Measurements from ENCODE around the gene NRDC. TPM values are rescaled to one million over a fixed set of nuclear protein-coding genes. Genes with fewer than 3 reads are reported as not detected.

NRDC gene
- total RNA-seq, 1 donor from 2014 or later = 155 TPM

DNA sequence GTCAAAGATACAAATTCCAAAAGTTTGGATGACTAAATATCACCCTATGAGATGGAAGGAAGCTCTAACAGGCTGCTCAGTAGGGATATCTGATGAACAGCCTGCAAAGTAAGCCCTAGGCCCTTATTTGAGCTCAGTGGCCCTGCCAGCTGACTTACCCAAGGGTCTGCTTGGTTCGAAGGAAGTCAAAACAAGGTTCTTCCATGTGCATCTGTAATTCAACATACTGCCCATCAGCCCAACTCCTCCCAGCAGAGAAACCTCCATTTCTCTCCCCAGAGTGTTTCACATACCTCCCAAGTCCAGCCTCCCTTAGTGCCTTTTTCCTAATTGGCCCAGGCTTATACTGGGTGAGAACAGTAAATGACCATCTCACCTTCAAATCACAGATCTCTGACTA lies 86.6 kb downstream of the NRDC start:
- Mint-ChIP-seq H3K4me1 (no peaks in the 10 kb centered on the region), H3K4me3 (no peak overlapping the region), H3K27me3 (ENCODE audit: low read depth) (no peaks in the 10 kb centered on the region), H3K36me3 (ENCODE audit: low read depth) (peaks cover 33% of the 10 kb centered on the region), H3K9me3 (no peaks in the 10 kb centered on the region), H3K27ac (ENCODE audit: unreplicated experiment) (no peak overlapping the region)
- TF ChIP-seq, protein P1, sequence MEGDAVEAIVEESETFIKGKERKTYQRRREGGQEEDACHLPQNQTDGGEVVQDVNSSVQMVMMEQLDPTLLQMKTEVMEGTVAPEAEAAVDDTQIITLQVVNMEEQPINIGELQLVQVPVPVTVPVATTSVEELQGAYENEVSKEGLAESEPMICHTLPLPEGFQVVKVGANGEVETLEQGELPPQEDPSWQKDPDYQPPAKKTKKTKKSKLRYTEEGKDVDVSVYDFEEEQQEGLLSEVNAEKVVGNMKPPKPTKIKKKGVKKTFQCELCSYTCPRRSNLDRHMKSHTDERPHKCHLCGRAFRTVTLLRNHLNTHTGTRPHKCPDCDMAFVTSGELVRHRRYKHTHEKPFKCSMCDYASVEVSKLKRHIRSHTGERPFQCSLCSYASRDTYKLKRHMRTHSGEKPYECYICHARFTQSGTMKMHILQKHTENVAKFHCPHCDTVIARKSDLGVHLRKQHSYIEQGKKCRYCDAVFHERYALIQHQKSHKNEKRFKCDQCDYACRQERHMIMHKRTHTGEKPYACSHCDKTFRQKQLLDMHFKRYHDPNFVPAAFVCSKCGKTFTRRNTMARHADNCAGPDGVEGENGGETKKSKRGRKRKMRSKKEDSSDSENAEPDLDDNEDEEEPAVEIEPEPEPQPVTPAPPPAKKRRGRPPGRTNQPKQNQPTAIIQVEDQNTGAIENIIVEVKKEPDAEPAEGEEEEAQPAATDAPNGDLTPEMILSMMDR (conservative IDR thresholded peaks at IDR 0.05) = no peak
- DNase-seq (ENCODE audit: low read depth, low spot score) = no peak

DNA sequence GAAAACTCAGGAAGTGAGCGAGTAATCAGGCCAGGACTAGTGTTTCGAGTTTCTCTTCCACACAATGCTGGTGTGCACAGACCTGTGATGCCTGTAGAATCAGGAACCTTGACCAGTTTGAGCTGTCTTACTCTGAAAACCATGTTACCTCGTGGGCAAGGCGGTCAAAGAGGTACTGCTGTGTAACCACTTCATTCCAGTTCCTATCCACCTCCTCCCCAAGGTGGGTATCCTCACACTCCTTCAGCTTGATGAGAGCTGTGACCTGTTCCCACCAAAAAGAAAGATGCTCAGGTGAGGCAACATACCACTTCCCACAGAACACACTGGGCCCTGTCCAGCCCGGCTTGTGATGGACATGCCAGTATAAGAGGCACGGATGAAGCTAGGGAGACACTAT lies 88.1 kb downstream of the NRDC start:
- Mint-ChIP-seq H3K36me3 (ENCODE audit: low read depth) (peaks cover 43% of the 10 kb centered on the region), H3K27me3 (ENCODE audit: low read depth) (no peaks in the 10 kb centered on the region), H3K27ac (ENCODE audit: unreplicated experiment) (no peak overlapping the region), H3K4me1 (peaks cover 5% of the 10 kb centered on the region), H3K9me3 (no peaks in the 10 kb centered on the region), H3K4me3 (no peak overlapping the region)
- no peak for DNase-seq (ENCODE audit: low read depth, low spot score)
- TF ChIP-seq, protein P1 (conservative IDR thresholded peaks at IDR 0.05) = no peak

DNA sequence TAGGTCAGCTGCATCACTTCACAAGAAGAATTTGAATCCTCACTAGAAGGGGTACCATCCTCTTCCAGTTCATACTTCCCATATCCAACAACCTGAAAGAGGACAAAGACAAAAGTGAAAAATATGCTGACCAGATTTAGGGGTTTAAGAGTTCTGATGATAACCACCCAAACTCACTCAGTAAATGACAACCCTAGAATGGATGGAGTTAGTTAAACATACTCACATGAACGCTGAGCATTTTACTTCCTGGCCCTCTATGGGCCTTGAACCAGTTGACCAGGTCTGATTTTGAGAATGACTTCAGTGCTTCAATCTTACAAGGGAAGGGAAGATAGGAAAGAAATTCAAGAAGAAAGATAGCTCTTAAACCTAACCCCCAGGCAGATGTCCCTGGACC lies 89.2 kb downstream of the NRDC start:
- peaks cover 45% of the 10 kb centered on the region for H3K36me3 Mint-ChIP-seq (ENCODE audit: low read depth)
- TF ChIP-seq, protein P1 (conservative IDR thresholded peaks at IDR 0.05) = no peak
- H3K4me1 Mint-ChIP-seq = peaks cover 11% of the 10 kb centered on the region

DNA sequence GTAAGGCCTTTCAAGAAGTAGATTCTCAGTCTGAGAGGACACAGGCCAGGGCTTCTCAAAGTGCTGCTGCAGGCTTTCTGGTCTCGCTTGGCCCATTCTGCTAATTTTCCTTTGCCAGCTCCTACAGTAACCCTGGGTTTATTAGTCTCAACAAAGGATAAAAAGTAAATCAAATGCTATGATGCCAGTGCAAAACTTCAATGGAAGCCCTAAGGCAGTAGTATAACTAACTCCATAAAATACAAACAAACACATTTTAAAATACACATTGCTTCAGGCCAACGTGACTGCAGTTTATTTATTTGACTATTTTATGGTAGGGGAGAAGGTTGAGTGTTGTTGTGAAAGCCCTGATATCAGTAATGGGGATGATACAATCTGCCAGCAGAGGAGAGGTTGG lies 89.6 kb downstream of the NRDC start:
- Mint-ChIP-seq H3K4me1 (peaks cover 11% of the 10 kb centered on the region), H3K27me3 (ENCODE audit: low read depth) (no peaks in the 10 kb centered on the region), H3K36me3 (ENCODE audit: low read depth) (peaks cover 49% of the 10 kb centered on the region), H3K9me3 (no peaks in the 10 kb centered on the region), H3K27ac (ENCODE audit: unreplicated experiment) (no peak overlapping the region), H3K4me3 (no peak overlapping the region)
- TF ChIP-seq, protein P1 (conservative IDR thresholded peaks at IDR 0.05) = no peak
- DNase-seq (ENCODE audit: low read depth, low spot score) = no peak

More for the DNA sequence above, 89.2 kb downstream of the NRDC start:
- DNase-seq (ENCODE audit: low read depth, low spot score) = no peak
- Mint-ChIP-seq H3K9me3 (no peaks in the 10 kb centered on the region), H3K27ac (ENCODE audit: unreplicated experiment) (no peak overlapping the region), H3K4me3 (no peak overlapping the region), H3K27me3 (ENCODE audit: low read depth) (no peaks in the 10 kb centered on the region)

DNA sequence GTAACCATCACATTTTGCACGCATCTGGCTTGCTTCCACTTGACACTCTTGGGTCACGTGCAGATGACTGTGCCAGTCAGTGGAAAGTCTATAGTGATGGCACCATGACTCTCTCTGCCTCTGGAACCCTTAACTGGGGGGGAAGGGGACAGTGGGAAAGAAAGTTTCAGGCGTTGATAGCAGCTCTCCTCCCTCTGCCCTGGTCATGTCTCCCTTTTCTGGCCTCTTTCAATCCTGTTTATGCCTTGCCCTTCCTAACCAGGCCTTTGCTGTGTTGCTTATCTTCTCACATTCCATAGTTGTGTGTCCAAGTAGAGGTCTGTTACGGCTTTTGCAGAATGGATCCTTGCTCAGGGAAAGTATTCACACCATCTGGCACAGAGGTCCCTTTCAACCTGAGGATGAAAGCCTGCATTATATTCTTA lies 93.5 kb downstream of the NRDC start:
- peaks cover 38% of the 10 kb centered on the region for H3K36me3 Mint-ChIP-seq (ENCODE audit: low read depth)
- no peak overlapping the region for H3K4me3 Mint-ChIP-seq
- no peak overlapping the region for H3K27ac Mint-ChIP-seq (ENCODE audit: unreplicated experiment)
- DNase-seq (ENCODE audit: low read depth, low spot score) = no peak
- H3K27me3 Mint-ChIP-seq (ENCODE audit: low read depth) = no peaks in the 10 kb centered on the region
- H3K9me3 Mint-ChIP-seq = no peaks in the 10 kb centered on the region
- TF ChIP-seq, protein P1 (conservative IDR thresholded peaks at IDR 0.05) = no peak
- H3K4me1 Mint-ChIP-seq = peaks cover 11% of the 10 kb centered on the region

DNA sequence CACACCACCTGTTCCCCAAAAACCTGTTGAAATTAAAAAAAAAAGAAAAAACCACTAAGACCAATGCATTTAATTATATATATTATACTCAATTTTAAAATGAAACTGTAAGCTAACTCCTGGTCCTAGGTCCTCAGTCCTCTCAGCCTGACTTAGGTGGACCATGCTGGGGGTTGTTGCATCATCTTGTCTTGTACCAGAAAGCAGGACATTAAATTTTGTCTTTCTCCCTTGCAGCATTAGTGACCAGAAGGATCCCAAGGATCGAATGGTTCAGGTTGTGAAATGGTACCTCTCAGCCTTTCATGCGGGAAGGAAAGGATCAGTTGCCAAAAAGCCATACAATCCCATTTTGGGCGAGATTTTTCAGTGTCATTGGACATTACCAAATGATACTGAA lies 97.6 kb downstream of the NRDC start:
- TF ChIP-seq, protein P1 (conservative IDR thresholded peaks at IDR 0.05) = no peak
- Mint-ChIP-seq H3K27ac (ENCODE audit: unreplicated experiment) (no peak overlapping the region), H3K36me3 (ENCODE audit: low read depth) (peaks cover 26% of the 10 kb centered on the region), H3K4me3 (no peak overlapping the region), H3K4me1 (peaks cover 11% of the 10 kb centered on the region), H3K27me3 (ENCODE audit: low read depth) (no peaks in the 10 kb centered on the region), H3K9me3 (no peaks in the 10 kb centered on the region)
- no peak for DNase-seq (ENCODE audit: low read depth, low spot score)
